ENCODE data around the gene CHST10. TPM values are rescaled to one million over a fixed set of nuclear protein-coding genes. Genes with fewer than 3 reads are reported as not detected.

Gene CHST10
- total RNA-seq, 1 experiment from 2014 or later, result 13.4 TPM

GRCh38 chr2:100412881-100413321, 4.6 kb downstream of the CHST10 start:
- H3K4me1 ChIP-seq (ENCODE audit: insufficient read depth, low read length), result peaks cover 16% of the 10 kb centered on the region
- no peaks in the 10 kb centered on the region for H3K36me3 ChIP-seq (ENCODE audit: low read depth, low read length)
- H3K4me3 ChIP-seq (ENCODE audit: low read length), result no peak overlapping the region
- H4K20me1 ChIP-seq (ENCODE audit: low read length), result no peaks in the 10 kb centered on the region
- ATAC-seq (no peak), DNase-seq (no peak)
- intact Hi-C loops (cut with micrococcal nuclease), result no loop called here
- ChIA-PET CTCF (no interaction called here), POLR2A (ENCODE audit: unreplicated experiment) (no interaction called here)
- H3K79me2 ChIP-seq (ENCODE audit: low read length), result peaks cover 21% of the 10 kb centered on the region
- no peaks in the 10 kb centered on the region for H3K9me2 ChIP-seq (replicated peaks; ENCODE audit: low read length)
- H3K27me3 ChIP-seq (ENCODE audit: low read length), result no peaks in the 10 kb centered on the region
- no peaks in the 10 kb centered on the region for H3K9me3 ChIP-seq (ENCODE audit: low read length)
- H3K4me2 ChIP-seq (ENCODE audit: low read length), result no peak overlapping the region
- no peak overlapping the region for H3K9ac ChIP-seq (ENCODE audit: low read length)
- BruUV-seq (replicated peaks), result no TSS peak
- TF ChIP-seq EZH2 (IDR thresholded peaks at IDR 0.05; ENCODE audit: low read length, unreplicated experiment) (no peak), EZH2phosphoT487 (IDR thresholded peaks at IDR 0.05; ENCODE audit: borderline replicate concordance, low read length) (no peak), CTCF (conservative IDR thresholded peaks at IDR 0.05; ENCODE audit: low read depth, low read length) (no peak)
- no peak overlapping the region for H3K27ac ChIP-seq (ENCODE audit: low read length)
- H3F3A ChIP-seq (ENCODE audit: low read length, unreplicated experiment), result peaks cover 3% of the 10 kb centered on the region
- H2AFZ ChIP-seq (ENCODE audit: low read length), result no peak overlapping the region

- H4K20me1 ChIP-seq (ENCODE audit: low read length), result no peaks in the 10 kb centered on the region
- POLR2A ChIA-PET (ENCODE audit: unreplicated experiment), result no interaction called here
- no peak for DNase-seq
- peaks cover 21% of the 10 kb centered on the region for H3K79me2 ChIP-seq (ENCODE audit: low read length)
- no peak overlapping the region for H3K9ac ChIP-seq (ENCODE audit: low read length)
- no peaks in the 10 kb centered on the region for H3K27me3 ChIP-seq (ENCODE audit: low read length)
- BruUV-seq (replicated peaks), result no TSS peak
- no peak for ATAC-seq
- no peak overlapping the region for H3K4me2 ChIP-seq (ENCODE audit: low read length)
- H3K4me1 ChIP-seq (ENCODE audit: insufficient read depth, low read length), result peaks cover 14% of the 10 kb centered on the region; the same call in 1 of the 2 replicates
- H2AFZ ChIP-seq (ENCODE audit: low read length), result no peak overlapping the region
- CTCF ChIA-PET, result no interaction called here
- TF ChIP-seq CTCF (conservative IDR thresholded peaks at IDR 0.05; ENCODE audit: low read depth, low read length) (no peak), EZH2phosphoT487 (IDR thresholded peaks at IDR 0.05; ENCODE audit: borderline replicate concordance, low read length) (no peak), EZH2 (IDR thresholded peaks at IDR 0.05; ENCODE audit: low read length, unreplicated experiment) (no peak)
- H3K4me3 ChIP-seq (ENCODE audit: low read length), result no peak overlapping the region
- H3K36me3 ChIP-seq (ENCODE audit: low read depth, low read length), result no peaks in the 10 kb centered on the region
- intact Hi-C loops (cut with micrococcal nuclease), result no loop called here
- no peak overlapping the region for H3K27ac ChIP-seq (ENCODE audit: low read length)
- H3K9me3 ChIP-seq (ENCODE audit: low read length), result no peaks in the 10 kb centered on the region
- no peaks in the 10 kb centered on the region for H3K9me2 ChIP-seq (replicated peaks; ENCODE audit: low read length)
- H3F3A ChIP-seq (ENCODE audit: low read length, unreplicated experiment), result no peaks in the 10 kb centered on the region
Observed at GRCh38 chr2:100412466-100412865, 5.0 kb downstream of the CHST10 start.

- Histone ChIP-seq H3K4me3 (ENCODE audit: low read length) (no peak overlapping the region), H3K4me1 (ENCODE audit: insufficient read depth, low read length) (peaks cover 14% of the 10 kb centered on the region; the same call in 1 of the 2 replicates), H4K20me1 (ENCODE audit: low read length) (no peaks in the 10 kb centered on the region), H3K27ac (ENCODE audit: low read length) (no peak overlapping the region), H3K4me2 (ENCODE audit: low read length) (no peak overlapping the region), H2AFZ (ENCODE audit: low read length) (no peak overlapping the region), H3K27me3 (ENCODE audit: low read length) (no peaks in the 10 kb centered on the region), H3K9me3 (ENCODE audit: low read length) (no peaks in the 10 kb centered on the region), H3K79me2 (ENCODE audit: low read length) (peaks cover 21% of the 10 kb centered on the region), H3K9ac (ENCODE audit: low read length) (no peak overlapping the region), H3K36me3 (ENCODE audit: low read depth, low read length) (no peaks in the 10 kb centered on the region), H3F3A (ENCODE audit: low read length, unreplicated experiment) (no peaks in the 10 kb centered on the region), H3K9me2 (replicated peaks; ENCODE audit: low read length) (no peaks in the 10 kb centered on the region)
- TF ChIP-seq CTCF (conservative IDR thresholded peaks at IDR 0.05; ENCODE audit: low read depth, low read length), result no peak
- TF ChIP-seq EZH2phosphoT487 (IDR thresholded peaks at IDR 0.05; ENCODE audit: borderline replicate concordance, low read length), result no peak
- TF ChIP-seq EZH2 (IDR thresholded peaks at IDR 0.05; ENCODE audit: low read length, unreplicated experiment), result no peak
- BruUV-seq (replicated peaks), result no TSS peak
- POLR2A ChIA-PET (ENCODE audit: unreplicated experiment), result no interaction called here
- no peak for DNase-seq
- intact Hi-C loops (cut with micrococcal nuclease), result no loop called here
- CTCF ChIA-PET, result interaction anchor here (0.9 kb wide), 1 partner anchor 10 kb away, joined by 4 read pairs; no protein-coding TSS in a partner anchor
- ATAC-seq, result no peak
Observed at GRCh38 chr2:100411841-100412292, 5.6 kb downstream of the CHST10 start.
